ENCODE data around the gene KRTAP4-11.

DNA sequence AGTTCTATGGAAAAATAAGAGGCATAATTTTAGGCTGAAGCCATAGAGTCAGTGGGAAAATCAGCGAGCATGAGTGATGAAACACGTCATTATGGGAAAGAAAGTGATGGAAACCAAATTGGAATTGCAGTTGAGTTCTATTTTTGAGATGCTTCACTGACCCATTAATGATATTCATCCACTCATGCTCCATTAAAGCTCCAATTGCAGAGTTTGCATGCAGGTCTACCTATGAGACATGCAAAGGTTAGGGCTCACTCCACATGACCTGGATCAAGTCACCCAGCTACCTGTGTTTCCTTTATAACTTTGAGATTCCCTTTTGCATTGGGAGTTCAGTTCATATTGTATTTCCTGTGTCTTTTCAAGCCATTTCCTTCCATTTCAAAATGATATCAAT lies 44.5 kb downstream of the KRTAP4-11 start:
- TF ChIP-seq, protein P1, sequence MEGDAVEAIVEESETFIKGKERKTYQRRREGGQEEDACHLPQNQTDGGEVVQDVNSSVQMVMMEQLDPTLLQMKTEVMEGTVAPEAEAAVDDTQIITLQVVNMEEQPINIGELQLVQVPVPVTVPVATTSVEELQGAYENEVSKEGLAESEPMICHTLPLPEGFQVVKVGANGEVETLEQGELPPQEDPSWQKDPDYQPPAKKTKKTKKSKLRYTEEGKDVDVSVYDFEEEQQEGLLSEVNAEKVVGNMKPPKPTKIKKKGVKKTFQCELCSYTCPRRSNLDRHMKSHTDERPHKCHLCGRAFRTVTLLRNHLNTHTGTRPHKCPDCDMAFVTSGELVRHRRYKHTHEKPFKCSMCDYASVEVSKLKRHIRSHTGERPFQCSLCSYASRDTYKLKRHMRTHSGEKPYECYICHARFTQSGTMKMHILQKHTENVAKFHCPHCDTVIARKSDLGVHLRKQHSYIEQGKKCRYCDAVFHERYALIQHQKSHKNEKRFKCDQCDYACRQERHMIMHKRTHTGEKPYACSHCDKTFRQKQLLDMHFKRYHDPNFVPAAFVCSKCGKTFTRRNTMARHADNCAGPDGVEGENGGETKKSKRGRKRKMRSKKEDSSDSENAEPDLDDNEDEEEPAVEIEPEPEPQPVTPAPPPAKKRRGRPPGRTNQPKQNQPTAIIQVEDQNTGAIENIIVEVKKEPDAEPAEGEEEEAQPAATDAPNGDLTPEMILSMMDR (IDR thresholded peaks at IDR 0.05) = no peak
- TF ChIP-seq POLR2AphosphoS5 (IDR thresholded peaks at IDR 0.05) (no peak), EP300 (IDR thresholded peaks at IDR 0.05; ENCODE audit: low read depth) (no peak)

All from transverse colon (tissue), 4 donors.